Fibroblast of lung (primary cell): ENCODE results near the gene MNT. TPM values are rescaled to one million over a fixed set of nuclear protein-coding genes. Genes with fewer than 3 reads are reported as not detected.

Source experiments
- DNase-seq, 2 donors: peaks; one replicate each; pipeline versions ENCODE4 v3.0.0 to v3.0.0-alpha.2; 2010; ENCODE audit warnings: low read depth in 2 of 2
- H2AFZ ChIP-seq: 2 replicates; pipeline ENCODE4 v1.5.1; 2012; ENCODE audit warnings: low read length, control low read depth, inconsistent platforms
- H3K27ac ChIP-seq: 2 replicates; pipeline ENCODE4 v1.5.1; 2011; ENCODE audit warnings: low read length, control low read depth; ENCODE audit not compliant: insufficient read depth
- H3K27me3 ChIP-seq: 2 replicates; pipeline ENCODE4 v1.5.1; 2011; ENCODE audit warnings: mild to moderate bottlenecking, low read length; ENCODE audit not compliant: control insufficient read depth, insufficient read depth
- H3K36me3 ChIP-seq: 2 replicates; pipeline ENCODE4 v1.5.1; 2011; ENCODE audit warnings: low read length; ENCODE audit not compliant: control insufficient read depth, insufficient read depth
- H3K4me1 ChIP-seq: 2 replicates; pipeline ENCODE4 v1.5.1; 2011; ENCODE audit warnings: low read length; ENCODE audit not compliant: control insufficient read depth, insufficient read depth; ENCODE audit errors: extremely low read depth
- H3K4me2 ChIP-seq: 2 replicates; pipeline ENCODE4 v1.5.1; 2011; ENCODE audit warnings: low read length, control low read depth; ENCODE audit not compliant: insufficient read depth; ENCODE audit errors: extremely low read depth
- H3K4me3 ChIP-seq, 4 experiments: fragments of 200-600 bp in 1 of 4; sonication (generic) in 1 of 4; replicated peaks in 1 of 4; 2 replicates each; pipeline ENCODE4 v1.5.1; 2011 to 2016; ENCODE audit warnings: low read length in 4 of 4, low read depth in 3 of 4, mild to moderate bottlenecking in 3 of 4, control low read depth in 2 of 4, inconsistent platforms in 1 of 4, mixed read lengths in 1 of 4; ENCODE audit not compliant: insufficient read depth in 1 of 4; ENCODE audit errors: control extremely low read depth in 1 of 4
- H3K79me2 ChIP-seq: 2 replicates; pipeline ENCODE4 v1.5.1; 2012; ENCODE audit warnings: mild to moderate bottlenecking, low read length, inconsistent platforms; ENCODE audit not compliant: control insufficient read depth, insufficient read depth
- H3K9ac ChIP-seq: 2 replicates; pipeline ENCODE4 v1.5.1; 2011; ENCODE audit warnings: mild to moderate bottlenecking, low read length, control low read depth; ENCODE audit not compliant: insufficient read depth
- H3K9me3 ChIP-seq: 2 replicates; pipeline ENCODE4 v1.5.1; 2012; ENCODE audit warnings: low read depth, low read length; ENCODE audit not compliant: control insufficient read depth, insufficient read depth
- H4K20me1 ChIP-seq: 2 replicates; pipeline ENCODE4 v1.5.1; 2011; ENCODE audit warnings: low read length; ENCODE audit not compliant: control insufficient read depth, insufficient read depth; ENCODE audit errors: extremely low read depth
- CTCF ChIP-seq, 2 donors: IDR thresholded peaks in 1 of 2; conservative IDR thresholded peaks in 1 of 2; 1 replicate in 1 of 2; 2 replicates in 1 of 2; pipeline ENCODE4 v1.5.1; 2011 to 2012; ENCODE audit warnings: low read length in 2 of 2, control low read depth in 1 of 2, inconsistent platforms in 1 of 2, low read depth in 1 of 2, mild to moderate bottlenecking in 1 of 2
- EZH2 ChIP-seq: IDR thresholded peaks from 2 replicates; pipeline ENCODE4 v1.5.1; 2012; ENCODE audit warnings: low read length, control low read depth, mild to moderate bottlenecking; ENCODE audit errors: missing control alignments
- polyA plus RNA-seq, 2 donors: library from polyadenylated mRNA; depleted of rRNA in 1 of 2; stranded (reverse) in 1 of 2; unstranded in 1 of 2; fragments of >200 nt; gene quantifications; 2 replicates each; pipeline ENCODE4 v1.2.1, GENCODE V29; 2011 to 2012; ENCODE audit warnings: missing spikeins in 1 of 2
- total RNA-seq: library from RNA; depleted of rRNA; stranded (reverse); fragments of >200 nt; gene quantifications from 2 replicates; pipeline ENCODE4 v1.2.1, GENCODE V29; 2014

MNT gene
- total and polyA plus RNA-seq, 2 donors (not counting 1 experiment from before 2014, with no cell fraction given): 1.7 to 8.4 TPM

DNA sequence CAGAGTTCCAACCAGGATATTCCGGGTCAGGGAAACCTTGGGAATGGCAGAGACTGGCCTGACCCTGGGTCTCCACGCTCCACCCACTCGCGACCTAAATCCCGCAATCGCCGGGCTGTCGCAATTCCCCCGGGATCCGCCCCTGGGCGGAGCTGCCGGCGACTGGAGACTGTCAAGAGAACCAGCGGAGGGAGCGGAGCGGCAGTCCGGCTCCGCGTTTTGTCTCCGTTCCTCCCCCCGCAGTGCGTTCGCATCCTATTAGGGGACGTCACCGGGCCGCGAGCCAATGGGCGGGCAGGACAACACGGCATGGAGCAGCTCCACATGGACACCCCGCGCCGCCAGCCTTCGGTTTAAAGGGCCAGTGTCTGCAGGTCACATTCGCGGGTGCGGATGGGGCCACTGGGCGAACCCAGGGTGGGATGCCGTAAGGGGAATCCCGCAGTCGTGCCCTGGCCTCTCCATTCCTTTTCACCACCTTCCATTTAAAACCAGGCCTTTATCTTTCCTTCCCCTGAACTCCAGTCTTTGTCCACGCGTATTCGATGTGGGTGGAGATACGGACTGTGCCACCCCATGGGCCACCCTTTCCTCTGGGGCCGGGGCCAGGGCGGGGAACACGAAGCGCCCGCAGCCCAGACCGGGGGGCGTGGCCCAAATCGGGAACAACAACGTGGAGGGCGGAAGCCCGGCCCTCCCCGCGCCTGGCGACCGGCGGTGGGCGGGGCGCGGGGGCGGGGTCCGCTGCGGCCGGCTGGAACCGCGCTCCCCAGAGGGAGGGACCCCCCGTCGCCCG lies 764 bp upstream of the MNT start:
- DNase-seq: peak; percentile 100
- Histone ChIP-seq H2AFZ (peak overlapping the region; percentile 26), H3K36me3 (no peaks in the 10 kb centered on the region), H3K4me3 (peak overlapping the region; percentile 62 to 100 (median 85)), H3K9ac (peak overlapping the region; percentile 100), H3K27me3 (no peaks in the 10 kb centered on the region), H3K9me3 (no peaks in the 10 kb centered on the region), H3K4me1 (peaks cover 47% of the 10 kb centered on the region), H4K20me1 (no peaks in the 10 kb centered on the region), H3K27ac (peak overlapping the region; percentile 100), H3K79me2 (peaks cover 22% of the 10 kb centered on the region), H3K4me2 (peak overlapping the region; percentile 53)
- TF ChIP-seq CTCF (conservative IDR thresholded peaks at IDR 0.05 in 1 of 2, IDR thresholded peaks at IDR 0.05 in 1 of 2; ENCODE audit: low read depth in 1 of 2, low read length in 2 of 2): no peak
- no peak for TF ChIP-seq EZH2

DNA sequence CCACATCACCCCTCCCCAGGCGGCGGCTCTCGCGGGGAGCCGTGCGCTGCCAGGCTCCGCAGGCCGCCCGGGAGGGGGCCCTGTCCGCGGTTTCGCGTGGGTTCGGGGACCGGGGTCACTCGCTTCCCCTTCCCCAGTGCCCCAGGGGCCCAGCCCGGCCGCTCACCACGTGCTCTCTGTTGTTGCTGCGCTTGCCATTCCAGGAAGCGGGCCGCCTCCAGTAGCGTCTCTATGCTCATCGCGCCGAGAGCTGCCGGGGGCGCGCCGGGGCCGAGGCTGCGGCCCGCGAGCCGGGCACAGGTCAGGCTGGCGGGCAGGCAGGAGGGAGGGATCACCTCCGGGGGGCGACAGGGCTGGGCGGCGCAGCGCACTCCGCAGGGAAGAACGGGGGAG lies 390 bp downstream of the MNT start:
- TF ChIP-seq CTCF (conservative IDR thresholded peaks at IDR 0.05 in 1 of 2, IDR thresholded peaks at IDR 0.05 in 1 of 2; ENCODE audit: low read depth in 1 of 2, low read length in 2 of 2) (no peak), EZH2 (no peak)
- H3K4me2 ChIP-seq: peak overlapping the region; percentile 80
- H3K4me3 ChIP-seq: peak overlapping the region; percentile 87 to 100 (median 94)
- H3K9me3 ChIP-seq: no peaks in the 10 kb centered on the region
- H3K9ac ChIP-seq: peak overlapping the region; percentile 100
- DNase-seq: peak in 1 of 2 donors; percentile 47
- no peak overlapping the region for H2AFZ ChIP-seq
- H3K79me2 ChIP-seq: peaks cover 32% of the 10 kb centered on the region
- H3K36me3 ChIP-seq: peaks cover 3% of the 10 kb centered on the region
- H3K4me1 ChIP-seq: peaks cover 46% of the 10 kb centered on the region
- peak overlapping the region; percentile 100 for H3K27ac ChIP-seq
- no peaks in the 10 kb centered on the region for H3K27me3 ChIP-seq
- no peaks in the 10 kb centered on the region for H4K20me1 ChIP-seq

DNA sequence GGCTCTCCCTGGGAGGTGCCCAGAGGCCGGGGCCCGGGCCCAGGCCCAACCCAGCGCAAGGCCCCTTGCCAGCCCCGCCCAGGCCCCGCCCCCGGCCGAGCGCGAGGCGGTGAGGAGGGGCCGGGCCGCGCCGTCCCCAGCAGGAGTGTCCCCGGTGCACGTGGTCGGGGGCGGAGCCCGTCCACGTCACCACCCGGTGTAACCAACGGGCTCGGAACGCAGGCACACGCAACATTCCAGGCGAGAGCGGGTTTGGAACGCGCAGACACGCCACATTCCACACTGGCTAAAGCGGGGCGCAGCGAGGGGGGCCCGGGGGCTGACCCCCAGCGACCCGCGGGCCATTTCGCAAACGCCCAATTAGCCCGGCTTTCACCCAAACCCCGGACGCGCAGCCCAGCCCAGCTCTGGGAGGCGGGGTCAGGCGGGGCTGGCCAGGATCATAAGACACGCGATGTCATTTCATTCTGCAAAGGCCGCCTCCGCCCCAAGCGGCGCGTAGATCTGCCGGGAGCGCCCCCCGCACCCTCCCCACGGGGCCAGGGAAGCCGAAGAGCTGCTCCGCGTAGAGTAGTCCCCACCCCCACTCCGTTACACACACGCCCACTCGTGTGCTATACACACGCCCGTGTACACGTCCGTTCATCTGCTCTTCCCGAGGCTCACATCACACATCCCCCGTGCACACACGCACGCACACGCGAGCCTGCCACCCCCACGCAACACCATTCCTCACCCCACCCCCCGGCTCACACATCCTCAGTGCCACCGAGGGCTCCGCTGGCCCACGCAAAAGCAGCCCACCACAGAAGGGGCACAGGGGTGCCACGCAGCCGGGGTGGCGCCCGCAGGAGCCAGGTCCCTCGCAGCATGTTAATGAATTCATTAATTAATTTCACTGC lies 1.0 kb downstream of the MNT start:
- TF ChIP-seq EZH2: no peak
- TF ChIP-seq CTCF (conservative IDR thresholded peaks at IDR 0.05 in 1 of 2, IDR thresholded peaks at IDR 0.05 in 1 of 2; ENCODE audit: low read depth in 1 of 2, low read length in 2 of 2): no peak
- H3K36me3 ChIP-seq: peaks cover 3% of the 10 kb centered on the region
- H3K79me2 ChIP-seq: peaks cover 38% of the 10 kb centered on the region
- peak overlapping the region; percentile 100 for H3K9ac ChIP-seq
- DNase-seq: peak; percentile 92 to 96
- H3K4me1 ChIP-seq: peaks cover 45% of the 10 kb centered on the region
- peak overlapping the region; percentile 100 for H3K27ac ChIP-seq
- peak overlapping the region; percentile 100 for H3K4me2 ChIP-seq
- H3K4me3 ChIP-seq: peak overlapping the region; percentile 87 to 100 (median 94)
- no peaks in the 10 kb centered on the region for H3K27me3 ChIP-seq
- no peak overlapping the region for H2AFZ ChIP-seq
- no peaks in the 10 kb centered on the region for H3K9me3 ChIP-seq
- H4K20me1 ChIP-seq: no peaks in the 10 kb centered on the region
